ENCODE data around the gene MFAP4. TPM values are rescaled to one million over a fixed set of nuclear protein-coding genes. Genes with fewer than 3 reads are reported as not detected.
"Not testable (repeated sequence)": the region's sequence is repeated elsewhere in the genome, so short reads cannot be mapped to it uniquely, and the experiment has no call there.

MFAP4 gene
- total RNA-seq, 1 experiment from 2014 or later, result not detected

DNA sequence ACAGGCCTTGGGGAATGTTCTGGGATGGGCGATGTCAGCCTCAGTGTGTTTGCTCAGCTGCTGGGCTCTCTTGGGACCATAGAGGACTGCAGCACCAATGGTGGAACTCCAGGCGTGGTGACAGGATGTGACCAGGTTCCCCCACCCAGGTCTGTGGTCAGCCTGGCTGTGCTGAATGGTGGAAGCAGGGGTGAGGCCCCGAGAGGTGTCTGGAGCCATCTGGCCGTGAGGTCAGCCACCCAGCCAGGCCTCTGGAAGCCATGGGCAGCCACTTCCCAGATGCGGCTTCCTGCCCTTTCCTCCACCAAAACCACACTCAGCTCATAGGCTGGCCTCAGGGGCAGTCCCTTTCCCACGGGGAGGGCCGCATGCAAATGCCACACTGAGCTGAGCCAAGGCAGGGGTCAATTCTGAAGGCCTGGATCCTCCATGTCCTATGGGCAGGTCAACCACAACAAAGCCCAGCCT lies 16.5 kb downstream of the MFAP4 start:
- DNase-seq (ENCODE audit: low spot score), result peak; percentile 19

DNA sequence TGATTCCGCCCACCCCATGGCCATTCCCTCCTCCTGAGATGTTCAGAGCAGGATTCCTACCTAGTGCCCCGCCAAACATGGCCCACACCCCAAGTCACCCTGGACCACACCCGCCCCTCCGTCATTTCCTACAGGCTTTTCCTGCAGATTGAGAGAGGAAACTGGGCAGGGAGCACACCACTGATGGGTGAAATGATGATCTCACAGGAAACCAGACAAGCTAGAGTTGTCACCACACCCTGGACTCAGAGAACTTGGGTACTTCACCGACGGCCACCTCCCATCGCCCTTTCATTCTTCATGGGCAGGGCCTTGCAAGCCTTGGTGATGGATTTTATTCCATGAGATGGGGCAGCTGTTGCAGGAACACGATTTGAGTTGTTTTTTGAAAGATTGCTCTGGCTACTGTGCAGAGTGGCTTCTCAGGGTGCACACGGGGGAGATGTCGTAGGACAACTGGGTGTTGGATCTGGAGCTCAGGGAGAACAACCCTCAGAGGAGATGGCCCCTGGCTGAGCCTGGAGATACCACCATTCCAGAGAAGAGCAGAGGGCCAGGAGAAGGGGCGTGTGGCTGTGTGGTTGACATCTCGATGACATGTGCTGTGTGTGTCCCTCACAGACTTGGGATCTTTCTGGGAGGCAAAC lies 17.0 kb downstream of the MFAP4 start:
- DNase-seq (ENCODE audit: low spot score), result no peak

DNA sequence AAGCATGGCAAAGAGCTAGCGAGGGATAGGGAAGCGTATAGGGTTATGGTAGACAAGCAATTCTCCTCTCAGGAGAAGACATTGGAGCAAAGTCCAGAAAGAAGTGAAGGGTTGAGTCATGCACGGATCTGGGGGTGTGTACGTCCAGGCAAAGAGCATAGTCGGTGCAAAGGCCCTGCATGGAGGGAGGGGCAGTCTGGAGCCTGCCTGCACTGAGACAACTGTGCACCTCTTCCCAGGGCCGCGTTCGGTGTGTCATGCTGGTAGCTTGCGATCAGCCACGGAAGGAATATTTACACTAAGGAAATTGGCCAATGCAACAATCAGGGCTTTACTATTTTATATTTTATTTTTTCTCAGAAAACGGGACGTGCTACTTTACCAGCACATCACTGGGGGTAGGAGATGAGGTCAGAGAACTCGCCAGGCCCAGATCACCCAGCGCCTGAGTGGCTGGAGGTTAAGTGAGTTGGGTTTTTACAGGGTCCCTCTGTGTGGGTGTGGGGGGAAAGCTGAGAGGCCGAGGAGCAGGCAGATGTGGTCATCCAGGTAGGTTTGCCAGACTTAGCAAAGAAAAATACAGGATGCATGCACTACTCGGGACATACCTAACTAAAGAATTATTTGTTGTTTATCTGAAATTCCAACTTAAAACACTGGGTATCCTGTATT lies 17.7 kb downstream of the MFAP4 start:
- DNase-seq (ENCODE audit: low spot score), result no peak

DNA sequence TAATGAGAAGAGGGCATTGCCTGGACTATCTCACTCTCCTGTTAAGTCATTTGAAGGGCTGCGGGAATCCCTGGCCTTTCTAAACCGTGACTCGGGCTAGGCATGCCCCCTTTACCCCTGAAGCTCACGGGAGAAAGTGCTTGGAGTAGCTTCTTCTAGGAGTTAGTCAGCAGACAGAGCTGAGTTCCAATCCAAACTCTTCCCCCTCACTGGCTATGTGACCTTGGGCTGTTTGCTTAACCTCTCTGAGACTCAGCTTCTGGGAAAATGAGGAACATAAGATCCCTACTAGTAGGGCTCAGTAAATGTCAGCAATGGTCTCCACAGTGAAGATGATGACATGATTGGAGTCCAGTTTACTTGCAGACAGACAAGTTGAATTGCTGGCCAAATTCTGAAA lies 18.8 kb downstream of the MFAP4 start:
- DNase-seq (ENCODE audit: low spot score), result no peak

DNA sequence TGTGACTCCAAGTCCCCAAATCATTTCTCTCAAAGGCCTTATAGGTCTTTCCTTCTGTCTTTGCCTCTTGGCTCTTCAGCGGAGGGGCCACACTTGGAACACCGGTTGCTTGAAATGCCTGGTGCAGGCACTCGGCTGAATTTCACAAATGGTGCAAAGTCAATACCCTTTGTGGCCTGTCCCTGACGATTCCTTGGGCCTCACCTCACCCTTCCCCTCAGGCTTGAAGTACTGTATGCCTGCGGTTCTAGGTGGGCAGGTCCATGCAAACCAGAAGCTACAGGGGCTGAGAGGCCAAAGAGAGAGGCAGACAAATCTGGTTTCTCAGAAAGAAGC lies 20.4 kb downstream of the MFAP4 start:
- no peak for DNase-seq (ENCODE audit: low spot score)

DNA sequence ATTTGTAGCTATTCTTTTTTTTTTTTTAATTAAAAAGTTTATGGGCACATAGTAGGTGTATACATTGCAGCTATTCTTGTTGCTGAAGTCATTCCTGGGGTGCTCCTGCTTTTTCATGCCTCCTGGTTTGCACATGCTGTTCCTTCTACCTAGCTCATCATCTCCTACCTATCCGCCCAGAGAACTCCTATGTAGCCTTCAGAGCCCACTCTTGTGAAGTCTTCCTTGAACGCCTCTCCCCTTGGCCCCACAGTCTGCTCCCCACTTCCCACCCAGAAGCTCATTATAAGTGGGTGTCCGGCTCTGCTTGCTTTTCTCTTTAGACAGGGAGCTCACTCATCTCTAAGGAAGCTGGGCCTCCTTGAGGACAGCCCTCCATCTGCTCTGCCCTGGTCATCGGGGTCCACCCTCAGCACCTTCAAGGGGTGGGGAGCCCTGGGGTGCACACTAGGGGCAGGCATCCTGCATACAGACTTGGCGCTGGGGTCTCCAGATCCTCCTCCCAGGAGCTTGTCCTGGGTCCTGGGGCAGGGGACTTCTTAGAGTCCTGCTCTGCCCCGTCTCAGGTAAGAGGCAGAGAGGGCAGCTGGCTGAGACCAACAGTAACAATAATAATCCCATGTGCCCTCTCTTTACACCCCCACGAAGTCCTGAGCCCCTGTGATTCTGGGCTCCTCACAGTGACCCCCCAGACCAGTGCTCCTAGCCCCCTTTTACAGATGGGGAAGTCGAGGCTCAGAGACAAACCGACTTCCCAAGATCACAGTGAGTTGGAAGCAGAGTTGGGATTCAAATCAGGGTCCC lies 21.0 kb downstream of the MFAP4 start:
- no peak for DNase-seq (ENCODE audit: low spot score)

DNA sequence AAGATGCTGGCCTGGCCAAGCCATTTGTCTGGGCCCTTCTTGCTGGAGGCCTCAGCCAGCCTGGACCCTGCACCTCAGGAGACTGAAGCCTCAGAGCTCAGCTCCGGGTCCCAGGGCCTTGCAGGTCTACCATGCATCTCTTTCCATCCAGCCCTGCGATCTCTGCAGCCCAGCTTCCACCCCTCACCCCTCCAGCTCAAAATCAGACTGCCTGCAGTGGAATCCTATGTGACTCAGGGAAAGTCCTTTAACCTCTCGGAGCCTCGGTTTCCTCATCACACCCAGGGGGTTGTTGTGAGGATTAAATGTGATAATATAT lies 21.5 kb downstream of the MFAP4 start:
- no peak for DNase-seq (ENCODE audit: low spot score)

DNA sequence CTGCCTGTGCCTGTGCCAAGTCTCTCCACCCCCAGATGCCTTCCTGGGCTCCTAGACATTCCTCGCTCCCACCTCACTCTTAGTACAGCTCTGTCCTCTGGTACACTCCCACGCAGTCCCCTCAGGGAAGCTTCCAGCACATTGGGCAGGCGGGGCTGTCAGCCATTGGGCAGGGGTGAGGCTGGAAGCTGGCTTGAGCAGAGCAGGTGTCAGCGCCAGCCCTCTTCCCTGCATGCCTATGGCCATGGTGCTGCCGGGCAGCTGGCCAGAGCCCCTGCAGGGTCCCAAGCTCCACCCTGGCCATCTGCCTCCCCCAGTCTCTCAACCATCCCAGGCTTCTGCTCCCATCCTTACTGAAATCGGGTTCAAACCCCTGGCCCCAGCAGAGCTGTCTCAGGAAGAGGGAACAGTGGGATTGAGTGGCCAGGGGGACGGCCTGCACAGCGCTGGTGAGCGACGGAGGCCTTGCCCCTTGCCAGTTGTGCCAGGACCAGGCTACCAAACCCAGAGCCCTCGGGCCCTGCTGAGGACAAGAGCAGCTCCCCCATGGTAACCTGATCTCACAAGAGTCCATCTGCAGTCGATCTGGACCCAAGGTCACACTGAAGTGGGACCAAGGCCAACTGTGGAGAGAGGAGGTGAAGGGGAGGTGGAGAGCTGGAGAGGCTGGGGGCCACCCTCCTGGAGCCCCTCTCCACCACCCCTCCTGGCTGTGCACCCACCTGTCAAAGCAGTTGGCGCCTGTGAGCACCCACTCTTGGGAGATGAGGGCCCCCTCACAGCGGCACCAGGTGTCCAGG lies 22.1 kb downstream of the MFAP4 start:
- DNase-seq (ENCODE audit: low spot score), result no peak

DNA sequence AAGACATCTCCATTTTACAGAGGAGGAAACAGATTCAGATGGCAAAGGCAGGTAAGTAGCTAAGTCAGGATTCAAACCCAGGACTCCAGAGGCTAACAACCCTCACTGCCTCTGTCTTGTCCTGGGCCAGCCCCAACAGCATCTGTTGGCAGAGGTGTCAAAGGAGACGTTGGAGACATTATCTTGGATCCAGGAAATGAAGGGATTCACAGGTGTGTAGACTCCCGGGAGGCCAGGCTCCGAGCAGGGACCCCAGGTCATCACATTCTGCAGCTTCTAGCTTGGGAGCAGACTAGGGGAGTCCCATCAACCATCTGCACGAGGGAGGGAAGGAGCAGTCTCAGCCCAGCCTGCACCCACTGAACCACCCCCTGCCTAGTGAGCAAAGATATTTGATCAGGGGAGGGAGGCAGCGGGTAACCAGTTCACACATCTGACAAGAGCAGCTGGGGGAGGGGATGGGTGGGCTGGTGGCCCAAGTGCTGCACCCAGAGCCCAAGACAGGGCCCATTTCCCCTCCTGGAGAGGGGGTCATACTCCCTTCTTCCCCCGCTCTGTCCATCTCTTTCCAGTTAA lies 23.4 kb downstream of the MFAP4 start:
- DNase-seq (ENCODE audit: low spot score), result no peak

DNA sequence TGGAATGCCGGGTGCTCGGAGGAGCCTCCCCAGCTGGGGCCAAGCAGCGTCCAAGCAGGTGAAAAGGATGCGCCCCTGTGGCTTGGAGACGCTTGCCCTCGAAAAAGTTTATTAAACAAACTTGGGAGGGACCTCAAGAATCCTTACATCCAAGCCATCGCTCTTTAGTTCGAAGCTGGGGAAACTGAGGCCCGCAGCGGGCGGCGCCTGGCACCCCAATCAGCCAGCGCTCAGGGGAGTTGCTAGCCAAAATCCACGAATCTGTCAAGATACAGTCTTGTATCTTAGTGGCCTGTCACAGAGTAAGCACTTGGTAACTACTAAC lies 23.9 kb downstream of the MFAP4 start:
- DNase-seq (ENCODE audit: low spot score), result no peak

DNA sequence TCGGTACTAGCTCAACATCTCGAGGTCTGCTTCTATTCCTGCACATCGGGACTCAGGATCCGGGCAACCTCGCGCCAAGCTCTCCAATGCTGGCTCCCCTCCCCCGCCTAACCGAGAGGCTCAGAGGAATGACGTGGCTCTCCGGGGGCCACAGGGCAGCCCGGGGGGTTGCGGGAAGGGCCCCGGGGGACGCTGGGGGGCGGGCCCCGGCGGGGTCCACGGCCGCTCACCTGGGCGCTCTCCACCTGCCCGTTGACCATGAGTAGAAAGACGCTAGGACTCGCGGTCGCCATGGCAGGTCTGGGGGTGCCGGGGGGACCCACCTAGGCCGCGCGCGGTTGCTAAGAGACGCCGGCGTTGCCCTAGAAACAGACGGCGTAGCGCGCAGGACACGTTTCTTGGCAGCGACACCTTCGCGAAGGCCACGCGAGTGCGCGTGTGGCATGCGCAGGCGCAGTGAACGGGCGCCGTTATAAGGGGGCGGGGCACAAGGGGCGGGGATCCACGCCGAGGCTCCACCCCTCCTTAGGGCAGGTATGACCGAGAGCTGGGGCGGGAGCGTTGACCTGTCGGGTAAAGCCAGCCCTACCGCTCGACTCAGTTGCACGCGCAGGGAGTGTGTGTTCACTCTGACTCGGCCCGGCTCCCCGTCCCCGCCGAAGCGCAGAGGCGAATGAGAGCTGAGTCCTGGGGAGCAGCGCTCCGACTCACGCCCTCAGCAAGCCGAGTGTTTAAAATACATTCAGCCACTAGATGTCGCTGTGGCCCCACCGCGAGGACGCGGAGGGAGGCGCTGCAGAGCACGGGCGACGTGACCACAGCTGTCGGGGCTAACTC lies 24.5 kb downstream of the MFAP4 start, which contains the start of gene B9D1:
Gene B9D1, minus strand, starts transcription at position 447 of the 837 bp plus-strand sequence. Its CDS starts 154 bp downstream, at position 293.
- peak; percentile 89 for DNase-seq (ENCODE audit: low spot score)

DNA sequence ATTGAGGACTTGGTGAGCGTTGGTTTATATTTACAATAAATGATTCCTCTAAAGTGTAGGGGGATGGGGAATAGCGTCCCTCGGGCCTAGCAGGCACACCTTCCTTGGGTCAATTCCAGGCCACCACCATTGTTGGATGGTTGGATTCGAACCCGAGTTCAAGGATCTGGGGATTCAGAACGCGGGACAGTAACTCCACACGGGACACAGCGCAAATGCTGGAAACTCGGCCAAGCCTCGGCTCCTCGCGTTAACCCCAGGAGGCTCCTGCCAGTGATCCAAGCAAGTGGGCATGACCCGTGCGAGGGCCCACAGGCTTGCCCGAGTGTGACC lies 25.1 kb downstream of the MFAP4 start:
- no peak for DNase-seq (ENCODE audit: low spot score)

DNA sequence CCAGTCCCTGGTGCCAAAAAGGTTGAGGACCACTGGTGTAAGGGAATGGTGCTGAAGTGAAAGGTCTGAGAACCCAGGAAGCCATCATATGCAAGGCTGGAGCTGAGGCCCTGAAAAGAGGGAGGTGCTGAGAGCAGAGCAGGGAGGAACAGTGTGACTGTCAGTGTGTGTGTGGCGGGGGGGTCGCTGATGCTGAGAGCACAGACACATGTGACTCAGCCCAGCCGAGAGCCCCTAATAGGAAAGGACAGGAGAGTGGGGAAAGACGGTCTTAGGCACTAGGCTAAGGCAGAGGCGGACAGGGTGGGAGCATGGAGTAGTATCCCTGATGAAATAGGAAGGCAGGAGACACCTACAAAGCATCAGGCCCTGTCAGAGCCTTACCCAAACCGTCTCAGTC lies 25.7 kb downstream of the MFAP4 start:
- no peak for DNase-seq (ENCODE audit: low spot score)

DNA sequence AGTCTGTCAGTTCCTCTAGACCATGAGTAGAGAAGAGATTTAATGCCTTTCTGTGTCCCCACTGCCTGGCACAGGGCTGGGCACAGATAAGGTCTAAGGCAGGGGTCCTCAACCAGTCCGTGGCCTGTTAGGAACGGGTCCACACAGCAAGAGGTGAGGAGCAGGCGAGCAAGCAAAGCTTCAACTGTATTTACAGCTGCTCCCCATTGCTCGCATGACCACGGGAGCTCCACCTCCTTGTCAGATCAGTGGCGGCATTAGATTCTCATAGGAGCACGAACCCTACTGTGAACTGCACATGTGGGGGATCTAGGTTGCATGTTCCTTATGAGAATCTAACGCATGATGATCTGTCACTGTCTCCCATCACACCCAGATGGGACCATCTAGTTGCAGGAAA lies 26.2 kb downstream of the MFAP4 start:
- DNase-seq (ENCODE audit: low spot score), result no peak

DNA sequence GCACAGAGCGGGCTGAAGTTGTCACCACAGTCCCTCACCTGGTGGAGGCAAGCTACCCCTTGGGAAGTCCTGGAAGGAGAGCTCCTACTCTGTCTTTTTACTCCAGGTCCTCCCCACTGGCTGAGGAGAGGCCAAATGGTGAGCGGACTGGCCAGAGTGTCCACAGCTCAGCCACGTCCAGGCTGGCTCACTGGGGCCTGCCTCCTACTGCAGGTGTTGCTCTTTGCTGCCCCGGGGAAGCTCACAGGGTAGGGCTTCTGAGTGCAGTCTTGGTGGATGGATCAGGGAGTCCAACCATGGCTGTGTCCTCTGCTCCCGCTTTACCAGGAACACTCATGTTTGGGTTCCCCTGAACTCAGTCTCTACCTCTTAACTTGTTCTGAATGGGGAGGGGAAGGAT lies 27.1 kb downstream of the MFAP4 start:
- no peak for DNase-seq (ENCODE audit: low spot score)

DNA sequence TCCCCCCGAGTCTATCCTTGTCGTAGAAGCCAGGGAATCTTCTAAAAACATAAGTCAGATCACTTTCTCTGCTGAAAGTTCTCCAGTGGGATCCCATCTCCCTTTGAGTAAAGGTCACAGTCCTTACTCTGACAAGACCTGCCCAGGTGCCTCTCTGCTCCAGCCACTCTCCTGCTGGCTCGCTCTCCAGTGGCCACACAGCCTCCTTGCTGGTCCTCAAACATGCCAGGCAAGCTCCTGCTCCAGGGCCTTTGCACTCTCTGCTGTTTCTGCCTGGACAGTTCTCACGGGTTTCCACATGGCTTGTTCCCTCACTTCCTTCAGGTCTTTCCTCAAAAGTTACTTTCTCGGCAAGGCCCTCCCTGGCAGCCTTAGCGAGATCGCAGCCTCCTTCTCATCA lies 27.8 kb downstream of the MFAP4 start:
- DNase-seq (ENCODE audit: low spot score), result no peak

DNA sequence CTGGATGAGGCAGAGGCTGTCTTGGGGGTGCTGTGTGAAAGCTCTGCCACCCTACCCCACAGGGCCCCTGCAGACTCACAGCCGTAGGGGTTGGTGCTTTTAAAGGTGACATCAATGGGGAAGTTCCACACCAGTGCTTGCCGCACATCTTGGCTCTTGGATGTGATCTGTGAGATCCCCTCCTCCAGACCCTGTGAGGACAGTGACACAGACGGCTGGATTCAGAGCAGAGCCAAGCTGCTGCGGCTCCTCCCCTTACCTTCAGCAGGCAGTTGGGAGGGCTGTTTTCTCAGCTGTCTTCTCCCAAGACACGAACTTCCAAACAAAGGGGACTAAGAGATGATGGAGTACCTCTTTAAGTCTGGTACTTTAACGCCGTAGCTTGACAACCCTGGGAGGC lies 29.2 kb downstream of the MFAP4 start:
- no peak for DNase-seq (ENCODE audit: low spot score)

DNA sequence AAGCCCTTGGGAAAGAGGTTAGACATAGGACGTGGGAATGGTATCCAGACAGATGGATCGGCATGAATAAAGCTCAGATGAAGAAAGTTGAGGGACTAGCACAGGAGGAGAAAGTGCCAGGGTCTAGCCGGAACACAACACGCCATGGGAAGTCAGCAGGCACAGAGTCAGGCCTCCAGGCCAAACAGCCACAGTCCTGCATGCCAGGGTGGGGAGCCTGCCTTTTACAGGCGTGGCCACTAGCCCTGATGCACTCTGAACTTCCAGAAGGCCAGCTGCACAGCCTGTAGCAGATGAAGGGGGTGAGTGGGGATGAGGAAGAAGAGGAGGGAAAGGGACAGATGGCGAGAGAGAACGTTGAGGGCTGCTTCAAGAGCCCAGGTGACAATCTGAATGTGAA lies 29.6 kb downstream of the MFAP4 start:
- no peak for DNase-seq (ENCODE audit: low spot score)

DNA sequence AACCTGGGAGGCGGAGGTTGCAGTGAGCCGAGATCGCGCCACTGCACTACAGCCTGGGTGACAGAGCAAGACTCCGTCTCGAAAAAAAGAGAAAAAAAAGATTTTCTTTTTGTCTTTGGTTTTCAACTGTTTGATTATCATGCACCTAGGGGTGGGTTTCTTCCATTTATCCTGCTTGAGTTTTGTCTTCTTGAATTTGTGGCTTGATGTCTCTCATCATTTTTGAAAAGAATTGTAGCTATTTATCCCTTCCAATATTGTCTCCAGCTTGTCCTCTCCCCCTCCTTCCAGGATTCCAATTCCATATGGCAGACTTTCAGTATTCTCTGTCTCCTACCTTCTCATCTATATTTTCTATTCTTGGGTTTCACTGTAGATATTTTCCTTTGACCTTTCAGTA lies 32.2 kb downstream of the MFAP4 start:
- no peak for DNase-seq (ENCODE audit: low spot score)

DNA sequence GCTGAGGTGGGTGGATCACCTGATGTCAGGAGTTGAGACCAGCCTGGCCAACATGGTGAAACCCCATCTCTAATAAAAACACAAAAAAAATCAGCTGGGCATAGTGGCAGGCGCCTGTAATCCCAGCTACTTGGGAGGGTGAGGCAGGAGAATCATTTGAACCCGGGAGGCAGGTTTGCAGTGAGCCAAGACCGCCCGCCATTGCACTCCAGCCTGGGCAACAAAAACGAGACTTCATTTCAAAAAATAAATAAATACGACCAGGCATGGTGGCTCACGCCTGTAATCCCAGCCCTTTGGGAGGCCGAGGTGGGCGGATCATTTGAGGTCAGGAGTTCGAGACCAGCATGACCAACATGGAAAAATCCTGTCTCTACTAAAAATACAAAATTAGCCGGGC lies 33.6 kb downstream of the MFAP4 start:
- not testable (repeated sequence) for DNase-seq (ENCODE audit: low spot score)

DNA sequence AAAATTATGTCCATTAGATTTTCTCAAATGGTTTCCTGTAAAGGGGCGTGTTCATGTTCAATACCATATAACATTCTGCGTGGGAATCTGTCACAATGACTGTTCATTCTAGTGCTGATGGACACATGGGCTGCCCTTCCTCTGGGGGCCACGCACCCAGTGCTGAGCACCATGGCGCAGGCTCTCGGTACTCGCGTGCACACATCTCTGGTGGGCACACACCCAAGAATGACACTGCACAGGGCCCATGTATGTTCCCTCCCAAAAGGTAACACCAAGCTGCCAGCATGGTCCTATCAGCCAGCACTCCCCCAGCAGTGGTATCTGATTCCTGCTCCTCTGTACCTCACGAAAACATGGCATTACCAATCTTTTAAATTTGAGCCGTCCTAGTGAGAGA lies 38.2 kb downstream of the MFAP4 start:
- DNase-seq (ENCODE audit: low spot score), result no peak
